ENCODE data around the gene AGPS. TPM values are rescaled to one million over a fixed set of nuclear protein-coding genes. Genes with fewer than 3 reads are reported as not detected.

The AGPS gene
- total and polyA plus RNA-seq, 10 of the 15 experiments (the other 5 are each of a cell fraction or from before 2014, with no cell fraction given), result 7.9 to 54.2 (median 38.7) TPM

DNA sequence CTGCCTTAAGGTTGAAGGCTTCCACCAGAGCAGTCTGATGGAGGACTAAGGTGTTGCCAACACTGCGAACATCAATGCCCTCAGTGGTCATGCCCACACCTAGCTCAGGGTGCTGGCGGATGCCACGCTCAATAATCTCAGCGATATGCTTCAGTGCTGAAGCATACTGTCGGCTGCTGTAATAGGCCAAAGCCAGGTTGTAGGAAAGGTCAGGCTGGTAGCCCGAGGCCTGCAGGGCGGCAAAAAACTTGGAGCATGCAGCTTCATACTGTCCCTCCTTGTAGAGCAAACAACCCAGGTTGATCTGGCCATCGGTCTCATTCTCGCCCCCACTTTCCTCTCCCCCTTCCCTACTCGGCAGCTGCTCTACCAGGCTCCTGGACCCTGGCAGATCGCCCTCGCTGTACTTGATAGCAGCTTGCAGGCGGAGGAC is 159.4 kb downstream of the AGPS start (continued):
- TF ChIP-seq, protein P1, sequence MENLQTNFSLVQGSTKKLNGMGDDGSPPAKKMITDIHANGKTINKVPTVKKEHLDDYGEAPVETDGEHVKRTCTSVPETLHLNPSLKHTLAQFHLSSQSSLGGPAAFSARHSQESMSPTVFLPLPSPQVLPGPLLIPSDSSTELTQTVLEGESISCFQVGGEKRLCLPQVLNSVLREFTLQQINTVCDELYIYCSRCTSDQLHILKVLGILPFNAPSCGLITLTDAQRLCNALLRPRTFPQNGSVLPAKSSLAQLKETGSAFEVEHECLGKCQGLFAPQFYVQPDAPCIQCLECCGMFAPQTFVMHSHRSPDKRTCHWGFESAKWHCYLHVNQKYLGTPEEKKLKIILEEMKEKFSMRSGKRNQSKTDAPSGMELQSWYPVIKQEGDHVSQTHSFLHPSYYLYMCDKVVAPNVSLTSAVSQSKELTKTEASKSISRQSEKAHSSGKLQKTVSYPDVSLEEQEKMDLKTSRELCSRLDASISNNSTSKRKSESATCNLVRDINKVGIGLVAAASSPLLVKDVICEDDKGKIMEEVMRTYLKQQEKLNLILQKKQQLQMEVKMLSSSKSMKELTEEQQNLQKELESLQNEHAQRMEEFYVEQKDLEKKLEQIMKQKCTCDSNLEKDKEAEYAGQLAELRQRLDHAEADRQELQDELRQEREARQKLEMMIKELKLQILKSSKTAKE (IDR thresholded peaks at IDR 0.05; ENCODE audit: low read depth, poor library complexity, severe bottlenecking), result no peak
- TF ChIP-seq KDM1A (IDR thresholded peaks at IDR 0.05; ENCODE audit: borderline replicate concordance) (no peak), PML (IDR thresholded peaks at IDR 0.05; ENCODE audit: low read length) (no peak), ZNF24 (IDR thresholded peaks at IDR 0.05) (no peak)

DNA sequence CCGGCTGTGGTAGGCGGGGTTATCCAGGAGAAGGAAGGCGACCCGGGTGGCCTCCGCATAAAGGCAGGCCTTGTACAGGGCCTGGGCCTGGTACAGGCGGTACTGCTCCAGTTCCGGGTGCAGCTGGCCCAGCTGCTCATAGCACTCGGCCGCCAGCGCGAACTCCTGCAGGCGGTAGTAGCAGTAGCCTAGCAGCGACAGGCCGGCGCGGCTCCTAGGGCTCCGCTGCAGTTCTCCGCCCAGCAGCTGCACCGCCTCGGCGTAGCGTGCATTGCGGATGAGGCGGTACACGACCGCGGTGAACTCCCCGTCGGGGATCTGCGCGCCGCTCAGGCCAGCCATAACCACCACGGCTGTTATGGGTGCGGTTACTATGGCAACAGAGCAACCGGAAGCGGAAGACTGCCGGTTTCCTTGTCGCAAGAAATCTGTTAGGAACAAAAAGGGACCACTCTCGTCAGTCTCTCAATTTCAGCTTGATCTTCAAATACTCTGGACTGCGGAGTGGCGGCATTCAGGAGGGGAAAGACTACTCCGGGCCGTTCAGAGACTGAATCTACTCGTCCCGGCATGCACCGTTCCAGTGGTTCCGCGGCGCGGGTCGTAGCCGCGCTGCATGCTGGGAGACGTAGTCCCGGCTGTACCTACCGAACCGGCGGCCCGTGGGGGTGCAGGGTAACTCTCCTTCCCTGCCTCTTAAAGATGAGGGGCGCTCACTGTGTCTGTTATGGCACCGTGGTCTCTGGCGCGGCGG is 160.0 kb downstream of the AGPS start:
- intact Hi-C loops (cut with micrococcal nuclease; ENCODE audit: unreplicated experiment), result loop anchor here (5.0 kb wide), 1 partner anchor 65 kb away; a partner anchor contains a TSS
- ChIA-PET RAD21 (ENCODE audit: unreplicated experiment) (no interaction called here), SMC1A (ENCODE audit: uncharacterized antibody, unreplicated experiment) (no interaction called here), CTCF (interaction anchor here (1.2 to 1.3 kb wide), 2 partner anchors 22 to 218 kb away, joined by 3 to 4 read pairs; no protein-coding TSS in a partner anchor), POLR2A (no interaction called here)
- in situ Hi-C loops (cut with MboI), result no loop called here
- Histone ChIP-seq H3K9ac (ENCODE audit: control insufficient read depth, insufficient read depth, low read length) (peak overlapping the region; percentile 97), H3K9me3 (replicated peaks; ENCODE audit: control insufficient read depth, insufficient read depth, low read length) (no peaks in the 10 kb centered on the region), H3K4me2 (ENCODE audit: control insufficient read depth, insufficient read depth) (peak overlapping the region; percentile 88), H2AFZ (ENCODE audit: control insufficient read depth, low read depth, low read length) (peak overlapping the region; percentile 100), H4K20me1 (ENCODE audit: control insufficient read depth, insufficient read depth) (no peaks in the 10 kb centered on the region), H3K36me3 (ENCODE audit: control insufficient read depth in 2 of 2, insufficient read depth in 2 of 2, low read length in 1 of 2) (no peaks in the 10 kb centered on the region), H3K4me3 (peak overlapping the region; percentile 82), H3K27ac (ENCODE audit: control insufficient read depth, insufficient read depth) (peak overlapping the region; percentile 100), H3K27me3 (replicated peaks in 1 of 2; ENCODE audit: control insufficient read depth in 2 of 2, insufficient read depth in 2 of 2, low read length in 1 of 2) (no peaks in the 10 kb centered on the region), H3K79me2 (ENCODE audit: control insufficient read depth, insufficient read depth, low read length) (no peaks in the 10 kb centered on the region; the same call in 1 of the 2 replicates), H3K4me1 (ENCODE audit: control insufficient read depth, insufficient read depth, low read length) (peaks cover 14% of the 10 kb centered on the region)
- under 1% methylated on average over 59 of the region's 64 CpGs for WGBS (ENCODE audit: insufficient coverage, insufficient replicate concordance, low lambda C conversion rate, missing lambda C conversion rate)
- peak; percentile 68 for DNase-seq (ENCODE audit: low read depth, low spot score)
- ATAC-seq, result peak; percentile 96
- BruUV-seq (replicated peaks), result no TSS peak
- FAIRE-seq, result peak; percentile 75
- TF ChIP-seq, protein P2, sequence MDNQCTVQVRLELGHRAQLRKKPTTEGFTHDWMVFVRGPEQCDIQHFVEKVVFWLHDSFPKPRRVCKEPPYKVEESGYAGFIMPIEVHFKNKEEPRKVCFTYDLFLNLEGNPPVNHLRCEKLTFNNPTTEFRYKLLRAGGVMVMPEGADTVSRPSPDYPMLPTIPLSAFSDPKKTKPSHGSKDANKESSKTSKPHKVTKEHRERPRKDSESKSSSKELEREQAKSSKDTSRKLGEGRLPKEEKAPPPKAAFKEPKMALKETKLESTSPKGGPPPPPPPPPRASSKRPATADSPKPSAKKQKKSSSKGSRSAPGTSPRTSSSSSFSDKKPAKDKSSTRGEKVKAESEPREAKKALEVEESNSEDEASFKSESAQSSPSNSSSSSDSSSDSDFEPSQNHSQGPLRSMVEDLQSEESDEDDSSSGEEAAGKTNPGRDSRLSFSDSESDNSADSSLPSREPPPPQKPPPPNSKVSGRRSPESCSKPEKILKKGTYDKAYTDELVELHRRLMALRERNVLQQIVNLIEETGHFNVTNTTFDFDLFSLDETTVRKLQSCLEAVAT (IDR thresholded peaks at IDR 0.05), result peak; percentile 73
- TF ChIP-seq ZZZ3 (IDR thresholded peaks at IDR 0.05; ENCODE audit: control insufficient read depth, insufficient read length, low read depth) (no peak), SPI1 (IDR thresholded peaks at IDR 0.05; ENCODE audit: borderline replicate concordance, insufficient read depth, low read depth, low read length) (no peak), YY1 (IDR thresholded peaks at IDR 0.05; ENCODE audit: low read depth, low read length) (peak; percentile 85), IKZF2 (IDR thresholded peaks at IDR 0.05) (no peak), POLR2AphosphoS2 (IDR thresholded peaks at IDR 0.05; ENCODE audit: low read depth, low read length) (no peak), MXI1 (IDR thresholded peaks at IDR 0.05; ENCODE audit: low read depth, low read length) (peak; percentile 81), LARP7 (IDR thresholded peaks at IDR 0.05) (peak; percentile 83), BCL11A (IDR thresholded peaks at IDR 0.05; ENCODE audit: low read depth, low read length) (no peak), TARDBP (IDR thresholded peaks at IDR 0.05; ENCODE audit: borderline replicate concordance) (peak; percentile 72; the same call in 1 of the 2 replicates), TCF7 (IDR thresholded peaks at IDR 0.05; ENCODE audit: borderline replicate concordance) (no peak)
- TF ChIP-seq, protein P1 (IDR thresholded peaks at IDR 0.05; ENCODE audit: low read depth, poor library complexity, severe bottlenecking), result no peak
